ENCODE data around the gene CUBN. TPM values are rescaled to one million over a fixed set of nuclear protein-coding genes. Genes with fewer than 3 reads are reported as not detected.

The CUBN gene
- total and polyA plus RNA-seq, 2 of the 13 experiments (the other 11 are each of a cell fraction or from before 2014, with no cell fraction given): 0.27 to 0.32 TPM

GRCh38 chr10:16933783-16934182, 195.8 kb downstream of the CUBN start (continued):
- TF ChIP-seq ZNF607 (CRISPR knock-in tag; IDR thresholded peaks at IDR 0.05; ENCODE audit: borderline replicate concordance): no peak

GRCh38 chr10:16931930-16932329, 197.7 kb downstream of the CUBN start:
- ChIA-PET CTCF (ENCODE audit: low intra/inter-chr PET ratio, low total read pairs) (no interaction called here), POLR2A (no interaction called here)
- FAIRE-seq (no peak), ATAC-seq (no peak), DNase-seq (ENCODE audit: low spot score) (no peak)
- intact Hi-C loops (cut with micrococcal nuclease; ENCODE audit: unreplicated experiment): no loop called here
- Histone ChIP-seq H3K27ac (ENCODE audit: extremely low read length, insufficient read depth, low read length) (no peak overlapping the region), H2AFZ (ENCODE audit: low read length) (no peak overlapping the region), H3K4me2 (ENCODE audit: low read depth, low read length) (no peak overlapping the region), H3K4me1 (ENCODE audit: insufficient read depth, low read length) (no peaks in the 10 kb centered on the region), H3K4me3 (replicated peaks in 1 of 3; ENCODE audit: insufficient read depth in 1 of 3, low read depth in 2 of 3, low read length in 3 of 3) (no peak overlapping the region), H3K79me2 (ENCODE audit: insufficient read depth, low read length) (no peaks in the 10 kb centered on the region), H3K27me3 (ENCODE audit: control insufficient read depth in 1 of 2, insufficient read depth in 2 of 2, low read length in 2 of 2) (no peaks in the 10 kb centered on the region), H4K20me1 (ENCODE audit: insufficient read depth, low read length) (no peaks in the 10 kb centered on the region), H3K9ac (ENCODE audit: insufficient read depth, low read depth, low read length) (no peak overlapping the region), H3K36me3 (replicated peaks in 1 of 2; ENCODE audit: control insufficient read depth in 1 of 2, insufficient read depth in 2 of 2, low read length in 2 of 2) (no peaks in the 10 kb centered on the region), H3K9me3 (ENCODE audit: low read length) (no peaks in the 10 kb centered on the region)
- in situ Hi-C loops (cut with HindIII; ENCODE audit: extremely low pct_ligation_motif_present, low pct_unique_long_range_greater_than_20kb): no loop called here
- no TSS peak for BruUV-seq (replicated peaks)
- 36% methylated on average over 5 of the region's 5 CpGs for WGBS (ENCODE audit: low lambda C conversion rate)
- TF ChIP-seq ZFP36 (IDR thresholded peaks at IDR 0.05; ENCODE audit: borderline replicate concordance, low read depth, low read length, partially characterized antibody) (no peak), KMT2B (CRISPR knock-in tag; IDR thresholded peaks at IDR 0.05) (no peak), PRDM15 (CRISPR knock-in tag; IDR thresholded peaks at IDR 0.05) (no peak), ZNF138 (CRISPR knock-in tag; IDR thresholded peaks at IDR 0.05; ENCODE audit: low read depth) (no peak), MED1 (CRISPR knock-in tag; IDR thresholded peaks at IDR 0.05) (no peak), ZNF557 (CRISPR knock-in tag; IDR thresholded peaks at IDR 0.05) (no peak), PAF1 (CRISPR knock-in tag; IDR thresholded peaks at IDR 0.05) (no peak), ZNF556 (CRISPR knock-in tag; IDR thresholded peaks at IDR 0.05; ENCODE audit: borderline replicate concordance) (no peak), ZNF652 (CRISPR knock-in tag; IDR thresholded peaks at IDR 0.05; ENCODE audit: borderline replicate concordance, low read depth) (no peak), RFX3 (CRISPR knock-in tag; IDR thresholded peaks at IDR 0.05) (no peak), PCBP1 (IDR thresholded peaks at IDR 0.05; ENCODE audit: borderline replicate concordance, low read depth, low read length) (no peak), HOMEZ (CRISPR knock-in tag; IDR thresholded peaks at IDR 0.05; ENCODE audit: low read depth) (no peak), FOXP1 (IDR thresholded peaks at IDR 0.05) (no peak), FOXP1 (CRISPR knock-in tag; IDR thresholded peaks at IDR 0.05) (no peak), FUBP1 (CRISPR knock-in tag; IDR thresholded peaks at IDR 0.05; ENCODE audit: borderline replicate concordance) (no peak), ZFX (CRISPR knock-in tag; IDR thresholded peaks at IDR 0.05; ENCODE audit: low read depth) (no peak)
